ENCODE results near the gene MIX23.

DNA sequence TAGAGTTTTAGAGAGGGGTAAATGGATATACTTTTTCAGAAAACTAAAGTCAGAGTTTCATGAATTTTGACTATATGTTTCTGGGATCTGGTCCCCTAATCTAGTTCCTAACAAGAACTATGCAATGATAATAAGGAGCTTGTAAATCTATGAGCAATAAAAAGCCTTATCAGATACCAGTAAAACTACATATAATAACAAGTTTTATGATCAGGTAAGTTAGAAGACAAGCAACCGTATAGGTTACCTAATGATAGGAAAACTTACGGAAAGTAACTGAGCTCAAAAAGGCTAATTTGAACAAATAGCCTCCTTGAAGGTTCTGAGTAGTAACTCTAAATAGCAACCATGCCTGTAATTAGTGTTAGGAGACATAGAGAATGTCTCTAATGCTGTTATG, 21.0 kb downstream of the MIX23 start:
- TF ChIP-seq, protein P1, sequence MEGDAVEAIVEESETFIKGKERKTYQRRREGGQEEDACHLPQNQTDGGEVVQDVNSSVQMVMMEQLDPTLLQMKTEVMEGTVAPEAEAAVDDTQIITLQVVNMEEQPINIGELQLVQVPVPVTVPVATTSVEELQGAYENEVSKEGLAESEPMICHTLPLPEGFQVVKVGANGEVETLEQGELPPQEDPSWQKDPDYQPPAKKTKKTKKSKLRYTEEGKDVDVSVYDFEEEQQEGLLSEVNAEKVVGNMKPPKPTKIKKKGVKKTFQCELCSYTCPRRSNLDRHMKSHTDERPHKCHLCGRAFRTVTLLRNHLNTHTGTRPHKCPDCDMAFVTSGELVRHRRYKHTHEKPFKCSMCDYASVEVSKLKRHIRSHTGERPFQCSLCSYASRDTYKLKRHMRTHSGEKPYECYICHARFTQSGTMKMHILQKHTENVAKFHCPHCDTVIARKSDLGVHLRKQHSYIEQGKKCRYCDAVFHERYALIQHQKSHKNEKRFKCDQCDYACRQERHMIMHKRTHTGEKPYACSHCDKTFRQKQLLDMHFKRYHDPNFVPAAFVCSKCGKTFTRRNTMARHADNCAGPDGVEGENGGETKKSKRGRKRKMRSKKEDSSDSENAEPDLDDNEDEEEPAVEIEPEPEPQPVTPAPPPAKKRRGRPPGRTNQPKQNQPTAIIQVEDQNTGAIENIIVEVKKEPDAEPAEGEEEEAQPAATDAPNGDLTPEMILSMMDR (IDR thresholded peaks at IDR 0.05): no peak
- TF ChIP-seq EZH2phosphoT487 (IDR thresholded peaks at IDR 0.05) (no peak), EZH2 (IDR thresholded peaks at IDR 0.05) (no peak)
